ENCODE data around the gene GALNT12. TPM values are rescaled to one million over a fixed set of nuclear protein-coding genes. Genes with fewer than 3 reads are reported as not detected.

Gene GALNT12
- total RNA-seq, 1 donor = 1.3 TPM

DNA sequence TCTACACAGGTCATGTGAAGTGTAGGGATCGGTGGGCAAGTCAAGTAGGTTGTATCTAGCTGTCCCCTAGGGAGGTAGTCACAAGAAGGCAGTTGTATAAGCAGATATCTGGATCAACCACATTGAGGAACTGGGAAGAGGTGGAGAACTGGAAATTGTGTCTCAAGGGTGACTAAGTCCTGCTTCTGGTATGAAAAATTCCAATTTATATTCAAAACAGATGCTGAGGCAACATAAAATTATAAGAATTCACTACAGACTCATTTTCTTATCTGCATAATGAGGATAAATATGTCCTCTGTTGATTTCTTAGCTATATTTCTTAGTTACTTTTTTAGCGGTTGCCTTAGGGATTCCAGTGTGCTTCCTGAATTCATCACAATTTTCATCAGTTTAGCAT lies 46.8 kb downstream of the GALNT12 start:
- peak; percentile 63 for DNase-seq (ENCODE audit: low read depth)
- H3K4me3 ChIP-seq (ENCODE audit: low read depth, low read length) = no peak overlapping the region
- TF ChIP-seq, protein P1, sequence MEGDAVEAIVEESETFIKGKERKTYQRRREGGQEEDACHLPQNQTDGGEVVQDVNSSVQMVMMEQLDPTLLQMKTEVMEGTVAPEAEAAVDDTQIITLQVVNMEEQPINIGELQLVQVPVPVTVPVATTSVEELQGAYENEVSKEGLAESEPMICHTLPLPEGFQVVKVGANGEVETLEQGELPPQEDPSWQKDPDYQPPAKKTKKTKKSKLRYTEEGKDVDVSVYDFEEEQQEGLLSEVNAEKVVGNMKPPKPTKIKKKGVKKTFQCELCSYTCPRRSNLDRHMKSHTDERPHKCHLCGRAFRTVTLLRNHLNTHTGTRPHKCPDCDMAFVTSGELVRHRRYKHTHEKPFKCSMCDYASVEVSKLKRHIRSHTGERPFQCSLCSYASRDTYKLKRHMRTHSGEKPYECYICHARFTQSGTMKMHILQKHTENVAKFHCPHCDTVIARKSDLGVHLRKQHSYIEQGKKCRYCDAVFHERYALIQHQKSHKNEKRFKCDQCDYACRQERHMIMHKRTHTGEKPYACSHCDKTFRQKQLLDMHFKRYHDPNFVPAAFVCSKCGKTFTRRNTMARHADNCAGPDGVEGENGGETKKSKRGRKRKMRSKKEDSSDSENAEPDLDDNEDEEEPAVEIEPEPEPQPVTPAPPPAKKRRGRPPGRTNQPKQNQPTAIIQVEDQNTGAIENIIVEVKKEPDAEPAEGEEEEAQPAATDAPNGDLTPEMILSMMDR (IDR thresholded peaks at IDR 0.05; ENCODE audit: insufficient read depth, low read depth, low read length) = no peak

DNA sequence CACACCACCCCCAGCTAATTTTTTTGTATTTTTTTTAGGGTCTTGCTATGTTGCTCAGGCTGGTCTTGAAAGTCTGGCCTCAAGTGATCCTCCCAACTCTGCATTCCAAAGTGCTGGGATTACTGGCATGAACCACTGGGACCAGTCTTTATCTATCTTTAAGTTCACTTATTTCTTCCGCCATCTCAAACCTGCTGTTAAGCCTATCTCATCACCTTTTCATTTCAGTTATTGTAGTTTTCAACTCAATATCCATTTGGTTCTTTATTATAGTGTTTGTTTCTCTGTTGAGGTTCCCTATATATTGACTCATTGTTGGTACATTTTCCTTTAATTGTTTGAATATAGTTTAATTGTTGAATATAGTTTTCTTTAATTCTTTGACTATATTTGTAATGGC lies 48.1 kb downstream of the GALNT12 start:
- H3K4me3 ChIP-seq (ENCODE audit: low read depth, low read length) = no peak overlapping the region
- TF ChIP-seq, protein P1 (IDR thresholded peaks at IDR 0.05; ENCODE audit: insufficient read depth, low read depth, low read length) = no peak
- no peak for DNase-seq (ENCODE audit: low read depth)

DNA sequence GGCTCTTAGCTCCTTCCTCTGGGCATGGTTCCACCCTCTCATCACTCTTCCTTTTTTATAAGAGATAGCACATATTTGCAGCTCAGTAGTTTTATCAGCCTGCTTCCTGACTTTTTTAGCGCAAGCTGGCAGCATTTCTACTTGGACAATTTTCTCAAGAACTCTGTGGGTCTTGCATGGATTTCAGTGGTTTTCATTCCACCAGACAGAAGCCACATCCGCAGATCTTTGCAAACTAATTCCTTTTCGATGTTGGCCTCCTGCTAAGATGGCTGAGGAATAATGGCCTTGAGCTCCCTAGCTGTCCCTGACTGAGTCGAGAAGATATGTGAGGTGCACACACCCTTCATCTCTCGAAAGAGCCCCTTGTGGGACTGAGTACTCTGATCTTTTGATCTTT lies 49.5 kb downstream of the GALNT12 start:
- TF ChIP-seq, protein P1 (IDR thresholded peaks at IDR 0.05; ENCODE audit: insufficient read depth, low read depth, low read length) = no peak
- H3K4me3 ChIP-seq (ENCODE audit: low read depth, low read length) = no peak overlapping the region
- peak; percentile 88 for DNase-seq (ENCODE audit: low read depth)

DNA sequence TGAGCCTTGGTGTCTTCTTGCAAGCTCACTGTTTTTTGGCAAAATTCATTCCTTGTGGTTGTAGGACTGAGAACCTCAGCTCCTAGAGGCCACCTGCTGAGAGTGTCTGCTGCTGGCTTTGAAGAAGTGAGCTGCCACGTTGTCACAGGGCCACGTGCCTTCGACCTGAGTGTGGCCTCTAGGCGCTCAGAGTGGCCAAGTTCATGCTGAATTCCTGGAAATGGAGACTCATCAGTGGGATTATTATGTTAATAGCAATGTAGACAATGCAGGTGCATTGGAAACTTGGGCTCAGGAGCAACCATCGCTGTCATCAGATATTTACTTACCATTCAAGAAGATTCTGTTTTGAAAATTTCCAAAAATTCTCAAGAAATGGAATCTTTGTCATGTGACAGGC lies 52.5 kb downstream of the GALNT12 start:
- no peak overlapping the region for H3K4me3 ChIP-seq (ENCODE audit: low read depth, low read length)
- no peak for DNase-seq (ENCODE audit: low read depth)
- TF ChIP-seq, protein P1 (IDR thresholded peaks at IDR 0.05; ENCODE audit: insufficient read depth, low read depth, low read length) = no peak

DNA sequence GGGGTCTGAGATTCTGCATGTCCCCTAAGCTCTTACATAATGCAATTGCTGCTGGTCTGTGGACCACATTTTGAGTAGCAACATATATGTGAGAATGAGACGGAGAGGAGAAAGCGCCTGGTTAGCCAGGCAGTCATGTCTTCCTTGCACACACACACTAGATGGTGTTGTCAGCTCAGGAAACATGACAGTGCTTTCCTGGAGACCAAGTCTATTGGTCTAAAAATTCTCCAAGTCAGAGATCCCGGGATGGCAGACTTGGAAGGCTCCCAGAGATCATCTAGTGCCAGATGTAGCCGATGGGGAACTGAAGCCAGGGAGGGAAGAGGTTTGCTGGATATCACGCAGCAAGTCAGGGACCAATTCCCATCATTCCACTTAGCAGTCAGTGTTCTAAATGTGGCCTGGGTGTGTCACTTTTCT lies 53.4 kb downstream of the GALNT12 start:
- TF ChIP-seq, protein P1 (IDR thresholded peaks at IDR 0.05; ENCODE audit: insufficient read depth, low read depth, low read length) = peak; percentile 65
- DNase-seq (ENCODE audit: low read depth) = peak; percentile 98
- no peak overlapping the region for H3K4me3 ChIP-seq (ENCODE audit: low read depth, low read length)

DNA sequence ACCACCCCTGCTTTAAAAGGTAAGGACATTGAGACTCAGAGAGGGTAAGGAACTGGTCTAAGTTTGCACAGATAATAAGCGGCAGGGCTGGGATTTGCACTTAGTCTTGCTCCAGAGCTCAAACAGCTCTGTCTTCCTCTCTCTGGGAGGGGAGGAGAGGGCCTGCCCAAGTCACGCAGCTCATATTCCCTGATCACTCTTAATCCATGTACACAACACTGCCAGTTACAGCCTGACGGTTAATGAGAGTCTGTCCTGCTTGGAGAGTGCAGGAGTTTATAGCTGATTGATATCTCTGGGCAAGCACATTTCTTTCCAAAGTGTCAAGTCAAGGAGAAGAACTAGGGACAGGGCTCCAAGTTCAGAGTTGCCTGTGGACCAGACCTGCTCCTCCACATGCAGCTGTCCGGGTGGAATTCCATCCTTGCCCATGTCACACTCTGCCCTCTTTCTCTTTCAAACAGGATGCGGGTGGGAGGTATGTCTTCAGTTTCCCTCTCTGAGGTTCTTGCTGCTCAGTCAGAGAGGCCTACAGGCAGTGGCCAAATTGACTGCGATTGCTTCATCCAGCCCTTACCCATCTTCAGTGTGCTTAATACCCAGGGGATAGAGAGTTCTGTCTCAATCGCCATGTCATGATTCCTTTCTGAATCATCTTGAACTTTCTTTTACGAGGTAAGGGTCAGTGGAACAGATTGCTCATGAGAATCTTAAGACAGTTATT lies 54.5 kb downstream of the GALNT12 start:
- TF ChIP-seq, protein P1 (IDR thresholded peaks at IDR 0.05; ENCODE audit: insufficient read depth, low read depth, low read length) = no peak
- no peak overlapping the region for H3K4me3 ChIP-seq (ENCODE audit: low read depth, low read length)

DNA sequence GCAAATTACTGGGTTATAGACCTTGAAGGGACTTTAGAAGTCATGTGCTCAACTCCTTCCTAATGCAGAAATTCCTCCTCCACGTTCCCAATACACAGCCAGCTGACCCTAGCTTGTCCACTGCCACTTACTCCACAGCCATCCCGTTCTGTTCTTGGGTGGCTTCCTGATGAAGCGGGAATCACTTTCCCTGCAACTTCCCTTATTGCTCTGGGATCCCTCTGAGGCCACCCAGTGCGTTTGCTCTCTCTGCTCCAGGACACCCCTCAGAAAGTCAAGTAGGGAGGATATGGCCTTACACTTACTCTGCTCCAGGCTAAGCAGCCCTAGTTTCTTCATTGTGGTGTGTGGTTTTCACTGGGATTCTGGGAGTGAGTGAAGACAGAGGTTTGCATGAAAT lies 55.5 kb downstream of the GALNT12 start:
- H3K4me3 ChIP-seq (ENCODE audit: low read depth, low read length) = no peak overlapping the region
- TF ChIP-seq, protein P1 (IDR thresholded peaks at IDR 0.05; ENCODE audit: insufficient read depth, low read depth, low read length) = no peak
- peak; percentile 29 for DNase-seq (ENCODE audit: low read depth)

More for the DNA sequence above, 54.5 kb downstream of the GALNT12 start:
- DNase-seq (ENCODE audit: low read depth) = peak; percentile 100
